Measurements from ENCODE around the gene RBM38.

The RBM38 gene

GRCh38 chr20:57450931-57451330 is 59.7 kb downstream of the RBM38 start:
- Histone ChIP-seq H3K27me3 (ENCODE audit: insufficient read depth, low read length, poor library complexity, severe bottlenecking) (no peaks in the 10 kb centered on the region), H3K79me2 (ENCODE audit: insufficient read depth, low read length) (no peaks in the 10 kb centered on the region), H3K4me3 (ENCODE audit: low read length, poor library complexity, severe bottlenecking) (peak overlapping the region; percentile 59), H3K9me2 (replicated peaks; ENCODE audit: low read depth, low read length) (no peaks in the 10 kb centered on the region), H2AFZ (ENCODE audit: low read length) (no peak overlapping the region), H3K4me2 (ENCODE audit: low read depth, low read length, poor library complexity, severe bottlenecking) (peak overlapping the region; percentile 88), H3K4me1 (ENCODE audit: insufficient read depth, low read length, poor library complexity, severe bottlenecking) (peaks cover 54% of the 10 kb centered on the region), H3K36me3 (ENCODE audit: insufficient read depth, low read length) (no peaks in the 10 kb centered on the region), H3F3A (ENCODE audit: low read depth) (peaks cover 16% of the 10 kb centered on the region), H4K20me1 (ENCODE audit: insufficient read depth, low read length, poor library complexity, severe bottlenecking) (no peaks in the 10 kb centered on the region), H3K9me3 (ENCODE audit: insufficient read depth, low read depth, low read length) (no peaks in the 10 kb centered on the region), H3K9ac (ENCODE audit: low read depth, low read length, poor library complexity, severe bottlenecking) (peak overlapping the region; percentile 76)
- TF ChIP-seq EZH2phosphoT487 (IDR thresholded peaks at IDR 0.05; ENCODE audit: borderline replicate concordance), result no peak

- H3K9me2 ChIP-seq (replicated peaks; ENCODE audit: low read depth, low read length), result no peaks in the 10 kb centered on the region
- H3K9ac ChIP-seq (ENCODE audit: low read depth, low read length, poor library complexity, severe bottlenecking), result peak overlapping the region; percentile 76
- H3K4me1 ChIP-seq (ENCODE audit: insufficient read depth, low read length, poor library complexity, severe bottlenecking), result peaks cover 54% of the 10 kb centered on the region
- H4K20me1 ChIP-seq (ENCODE audit: insufficient read depth, low read length, poor library complexity, severe bottlenecking), result no peaks in the 10 kb centered on the region
- no peaks in the 10 kb centered on the region for H3K79me2 ChIP-seq (ENCODE audit: insufficient read depth, low read length)
- no peaks in the 10 kb centered on the region for H3K27me3 ChIP-seq (ENCODE audit: insufficient read depth, low read length, poor library complexity, severe bottlenecking)
- no peaks in the 10 kb centered on the region for H3K36me3 ChIP-seq (ENCODE audit: insufficient read depth, low read length)
- peak overlapping the region; percentile 88 for H3K4me2 ChIP-seq (ENCODE audit: low read depth, low read length, poor library complexity, severe bottlenecking)
- H3K4me3 ChIP-seq (ENCODE audit: low read length, poor library complexity, severe bottlenecking), result peak overlapping the region; percentile 59
- TF ChIP-seq EZH2phosphoT487 (IDR thresholded peaks at IDR 0.05; ENCODE audit: borderline replicate concordance) (no peak), CTCF (conservative IDR thresholded peaks at IDR 0.05; ENCODE audit: low read length) (no peak)
- H3K9me3 ChIP-seq (ENCODE audit: insufficient read depth, low read depth, low read length), result no peaks in the 10 kb centered on the region
- H2AFZ ChIP-seq (ENCODE audit: low read length), result no peak overlapping the region
- peaks cover 16% of the 10 kb centered on the region for H3F3A ChIP-seq (ENCODE audit: low read depth)
These were observed 60.2 kb downstream of the RBM38 start for GRCh38 chr20:57451431-57451794.

GRCh38 chr20:57451795-57452661 is 60.8 kb downstream of the RBM38 start:
- TF ChIP-seq EZH2phosphoT487 (IDR thresholded peaks at IDR 0.05; ENCODE audit: borderline replicate concordance), result no peak
- Histone ChIP-seq H3K4me2 (ENCODE audit: low read depth, low read length, poor library complexity, severe bottlenecking) (peak overlapping the region; percentile 88), H3K27me3 (ENCODE audit: insufficient read depth, low read length, poor library complexity, severe bottlenecking) (no peaks in the 10 kb centered on the region), H2AFZ (ENCODE audit: low read length) (no peak overlapping the region), H3K4me3 (ENCODE audit: low read length, poor library complexity, severe bottlenecking) (peak overlapping the region; percentile 59), H3K36me3 (ENCODE audit: insufficient read depth, low read length) (no peaks in the 10 kb centered on the region), H4K20me1 (ENCODE audit: insufficient read depth, low read length, poor library complexity, severe bottlenecking) (no peaks in the 10 kb centered on the region), H3K79me2 (ENCODE audit: insufficient read depth, low read length) (no peaks in the 10 kb centered on the region), H3K9ac (ENCODE audit: low read depth, low read length, poor library complexity, severe bottlenecking) (peak overlapping the region; percentile 76), H3K9me2 (replicated peaks; ENCODE audit: low read depth, low read length) (no peaks in the 10 kb centered on the region), H3F3A (ENCODE audit: low read depth) (peaks cover 16% of the 10 kb centered on the region), H3K4me1 (ENCODE audit: insufficient read depth, low read length, poor library complexity, severe bottlenecking) (peaks cover 54% of the 10 kb centered on the region), H3K9me3 (ENCODE audit: insufficient read depth, low read depth, low read length) (no peaks in the 10 kb centered on the region)

GRCh38 chr20:57455386-57455785 is 64.2 kb downstream of the RBM38 start:
- no peaks in the 10 kb centered on the region for H3K9me2 ChIP-seq (replicated peaks; ENCODE audit: low read depth, low read length)
- no peak overlapping the region for H3K4me2 ChIP-seq (ENCODE audit: low read depth, low read length, poor library complexity, severe bottlenecking)
- H3K9ac ChIP-seq (ENCODE audit: low read depth, low read length, poor library complexity, severe bottlenecking), result no peak overlapping the region
- H3K36me3 ChIP-seq (ENCODE audit: insufficient read depth, low read length), result no peaks in the 10 kb centered on the region
- H3F3A ChIP-seq (ENCODE audit: low read depth), result peaks cover 11% of the 10 kb centered on the region; the same call in 1 of the 2 replicates
- no peaks in the 10 kb centered on the region for H3K9me3 ChIP-seq (ENCODE audit: insufficient read depth, low read depth, low read length)
- H2AFZ ChIP-seq (ENCODE audit: low read length), result no peak overlapping the region
- no peaks in the 10 kb centered on the region for H3K79me2 ChIP-seq (ENCODE audit: insufficient read depth, low read length)
- no peaks in the 10 kb centered on the region for H3K27me3 ChIP-seq (ENCODE audit: insufficient read depth, low read length, poor library complexity, severe bottlenecking)
- no peaks in the 10 kb centered on the region for H4K20me1 ChIP-seq (ENCODE audit: insufficient read depth, low read length, poor library complexity, severe bottlenecking)
- TF ChIP-seq CTCF (conservative IDR thresholded peaks at IDR 0.05; ENCODE audit: low read length) (no peak), EZH2phosphoT487 (IDR thresholded peaks at IDR 0.05; ENCODE audit: borderline replicate concordance) (no peak)
- H3K4me1 ChIP-seq (ENCODE audit: insufficient read depth, low read length, poor library complexity, severe bottlenecking), result peaks cover 47% of the 10 kb centered on the region
- H3K4me3 ChIP-seq (ENCODE audit: low read length, poor library complexity, severe bottlenecking), result no peak overlapping the region
